GM10266 (cell line): ENCODE data around the gene VEGFA.

Source experiments
- DNase-seq: peaks from one replicate; pipeline ENCODE4 v3.0.0; 2012; ENCODE audit errors: extremely low spot score
- TF ChIP-seq, protein P1 (sequence below): IDR thresholded peaks from 2 replicates; pipeline ENCODE4 v1.5.1; 2012; ENCODE audit warnings: mild to moderate bottlenecking, low read depth; ENCODE audit not compliant: control insufficient read depth, insufficient read depth; ENCODE audit errors: missing control alignments

The VEGFA gene

DNA sequence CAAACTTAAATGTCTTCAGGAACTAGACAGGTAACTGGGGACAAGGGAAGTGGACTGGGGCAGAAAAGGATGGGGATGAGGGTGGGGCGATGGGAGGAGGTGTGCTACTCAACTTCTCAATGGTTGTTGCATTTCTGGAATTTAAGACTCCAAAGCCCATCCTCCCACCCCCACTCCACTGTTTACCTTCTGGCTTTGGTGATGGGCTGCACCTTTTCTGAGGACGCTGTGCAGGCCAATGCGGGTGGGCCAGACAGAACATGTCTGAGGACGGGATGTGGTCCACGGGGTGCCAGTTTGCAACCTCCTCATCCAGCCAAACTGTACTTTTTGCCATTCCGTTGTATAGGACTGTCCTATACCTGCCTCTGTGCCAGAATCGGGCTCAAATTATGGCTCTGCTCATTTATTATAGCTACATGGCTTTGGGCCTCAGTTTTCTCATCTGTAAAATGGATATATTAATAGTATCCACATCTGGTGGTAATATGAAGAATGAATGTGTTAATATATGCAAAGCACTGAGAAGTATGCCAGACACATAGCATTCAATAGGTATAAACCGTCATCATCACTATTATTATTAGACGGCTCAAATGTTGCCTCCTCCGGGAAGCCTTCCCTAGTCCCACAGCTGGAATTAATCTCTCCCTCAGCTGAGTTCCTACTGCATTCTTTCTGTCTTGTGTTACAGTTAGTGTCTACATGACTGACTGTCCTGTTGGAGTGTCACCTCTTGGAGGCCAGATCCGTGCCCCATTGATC is 31.0 kb upstream of the VEGFA start:
- DNase-seq = no peak
- TF ChIP-seq, protein P1, sequence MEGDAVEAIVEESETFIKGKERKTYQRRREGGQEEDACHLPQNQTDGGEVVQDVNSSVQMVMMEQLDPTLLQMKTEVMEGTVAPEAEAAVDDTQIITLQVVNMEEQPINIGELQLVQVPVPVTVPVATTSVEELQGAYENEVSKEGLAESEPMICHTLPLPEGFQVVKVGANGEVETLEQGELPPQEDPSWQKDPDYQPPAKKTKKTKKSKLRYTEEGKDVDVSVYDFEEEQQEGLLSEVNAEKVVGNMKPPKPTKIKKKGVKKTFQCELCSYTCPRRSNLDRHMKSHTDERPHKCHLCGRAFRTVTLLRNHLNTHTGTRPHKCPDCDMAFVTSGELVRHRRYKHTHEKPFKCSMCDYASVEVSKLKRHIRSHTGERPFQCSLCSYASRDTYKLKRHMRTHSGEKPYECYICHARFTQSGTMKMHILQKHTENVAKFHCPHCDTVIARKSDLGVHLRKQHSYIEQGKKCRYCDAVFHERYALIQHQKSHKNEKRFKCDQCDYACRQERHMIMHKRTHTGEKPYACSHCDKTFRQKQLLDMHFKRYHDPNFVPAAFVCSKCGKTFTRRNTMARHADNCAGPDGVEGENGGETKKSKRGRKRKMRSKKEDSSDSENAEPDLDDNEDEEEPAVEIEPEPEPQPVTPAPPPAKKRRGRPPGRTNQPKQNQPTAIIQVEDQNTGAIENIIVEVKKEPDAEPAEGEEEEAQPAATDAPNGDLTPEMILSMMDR = no peak

DNA sequence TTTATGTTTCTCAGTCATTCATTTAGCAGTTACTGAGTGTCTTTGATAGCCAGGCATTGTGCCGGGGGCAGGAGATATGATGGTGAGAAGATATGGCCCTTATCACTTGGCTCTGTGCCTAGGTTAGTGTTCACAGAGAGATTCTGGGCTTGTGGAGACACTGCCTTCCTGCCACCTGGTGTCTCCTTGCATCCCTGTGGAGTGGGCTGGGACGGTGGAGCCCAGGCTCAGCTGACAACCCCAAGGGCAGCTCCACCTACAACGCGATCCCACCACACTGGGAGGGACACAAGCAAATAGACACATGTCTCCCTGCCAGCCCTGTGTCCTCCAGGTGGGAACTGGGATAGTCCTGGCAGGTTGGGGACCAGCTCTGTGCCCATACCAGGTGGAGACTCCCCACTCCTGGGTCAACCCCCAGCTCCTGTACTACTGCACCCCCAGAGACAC is 30.3 kb upstream of the VEGFA start:
- TF ChIP-seq, protein P1 = no peak
- DNase-seq = no peak

DNA sequence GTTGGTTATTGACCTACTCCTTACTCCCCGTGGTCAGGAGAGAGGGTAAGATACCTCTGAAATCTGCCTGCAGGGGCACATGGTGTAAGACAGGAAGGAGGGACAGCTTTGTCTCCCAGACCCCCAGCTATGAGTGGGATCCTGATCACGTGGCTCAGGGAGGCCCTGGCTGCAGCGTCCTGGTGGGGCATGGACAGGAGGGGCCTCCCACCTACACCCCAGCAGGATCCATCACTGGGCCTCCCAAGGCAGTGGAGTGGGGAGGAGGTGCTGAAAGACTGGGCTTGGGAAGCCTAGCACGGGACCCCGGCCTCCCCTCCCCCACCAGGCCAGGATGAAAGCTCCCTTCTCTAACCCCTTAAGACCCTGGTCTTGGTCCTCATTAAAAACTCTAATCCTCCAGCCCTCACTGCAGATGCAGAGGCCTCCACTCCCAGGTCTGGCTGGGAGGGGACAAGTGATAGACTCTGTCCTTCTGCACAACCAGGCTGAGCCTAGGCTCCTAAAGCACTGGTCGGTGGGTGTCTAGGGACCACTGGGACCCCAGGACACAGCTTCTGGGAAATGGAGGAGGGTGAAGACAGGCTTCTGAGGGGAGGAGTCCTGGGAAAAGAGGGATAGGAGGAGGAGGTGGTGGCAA is 29.6 kb upstream of the VEGFA start:
- TF ChIP-seq, protein P1 = no peak
- no peak for DNase-seq

DNA sequence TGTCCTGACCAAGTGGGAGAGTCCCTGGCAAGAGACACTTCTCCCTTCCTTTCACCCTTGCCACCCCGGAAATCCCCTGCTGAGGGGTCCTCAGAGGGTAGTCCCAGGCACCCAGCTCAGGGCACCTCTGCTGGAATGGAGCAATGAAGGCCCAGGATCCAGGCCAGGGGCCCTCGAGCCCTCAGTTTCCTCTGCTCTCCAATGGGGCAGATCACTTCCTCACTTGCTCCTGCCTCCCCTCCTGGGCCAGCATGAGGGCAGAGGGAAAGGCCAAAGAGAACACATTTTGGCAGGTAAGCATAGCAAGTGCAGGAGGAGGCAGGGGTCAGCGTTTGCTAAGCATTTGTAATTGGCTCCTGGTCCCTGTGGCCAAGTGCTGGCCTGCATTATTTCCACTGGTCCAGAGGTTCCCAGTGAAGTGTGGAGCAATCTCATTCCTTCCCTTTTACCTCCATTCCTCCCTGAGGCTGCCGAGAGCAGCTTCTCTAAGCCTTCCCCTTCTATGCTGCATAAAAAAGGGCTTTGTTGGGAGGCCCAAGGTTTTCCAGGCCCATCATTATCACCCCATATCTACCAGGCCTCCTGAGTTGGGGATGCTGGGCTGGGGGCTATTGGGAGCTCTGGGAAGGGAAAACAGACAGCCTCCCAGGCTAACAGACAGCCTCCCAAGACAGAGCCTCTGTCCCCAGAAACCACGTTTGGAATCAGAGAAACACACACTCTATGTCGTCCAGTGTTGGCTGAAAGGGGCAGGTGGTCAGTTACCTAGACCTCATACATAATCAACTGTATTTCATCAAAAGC is 28.8 kb upstream of the VEGFA start:
- no peak for DNase-seq
- TF ChIP-seq, protein P1 = no peak

DNA sequence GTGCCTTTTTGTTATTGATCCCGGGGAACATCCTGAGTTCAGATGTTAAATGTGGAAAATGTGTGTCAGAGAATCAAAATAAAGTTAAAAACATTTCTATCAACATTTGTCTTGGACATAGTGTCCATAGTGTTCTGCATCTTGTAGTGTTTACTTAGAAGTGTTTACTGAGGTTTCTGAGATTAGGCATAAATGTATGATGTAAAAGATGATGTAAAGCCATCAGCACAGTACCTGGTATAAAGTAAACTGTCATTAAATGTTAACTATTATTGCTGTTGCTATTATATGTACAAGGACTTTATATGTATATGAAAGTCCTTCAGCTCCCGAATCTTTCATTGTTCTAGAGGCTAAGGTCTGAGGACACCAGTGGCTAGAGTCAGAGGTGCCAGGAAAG is 28.2 kb upstream of the VEGFA start:
- DNase-seq = no peak
- TF ChIP-seq, protein P1 = no peak

DNA sequence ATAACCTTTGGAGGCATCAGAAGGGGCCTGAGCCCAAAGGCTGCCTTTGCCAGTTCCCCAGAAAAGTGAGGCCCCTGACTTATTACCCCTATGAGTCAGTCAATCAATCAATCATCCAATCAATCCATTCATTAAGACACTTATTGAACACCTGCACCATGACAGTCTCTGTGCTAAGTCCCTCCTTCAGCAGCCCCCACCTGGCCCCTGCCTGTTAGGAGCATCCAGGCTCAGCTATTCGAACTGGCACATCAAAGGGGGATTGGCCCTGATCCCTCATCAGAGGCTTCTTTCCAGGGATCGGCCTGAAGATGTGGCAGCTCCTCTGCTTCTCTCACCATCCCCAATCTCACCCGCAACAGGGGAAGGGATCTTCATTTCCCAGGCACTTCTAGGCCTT is 27.7 kb upstream of the VEGFA start:
- TF ChIP-seq, protein P1 = no peak
- no peak for DNase-seq
